GM12875 (cell line): ENCODE data around the gene PTPN21.

Experiments used
- H3K4me3 ChIP-seq: one replicate; pipeline ENCODE4 v1.5.1; 2011; ENCODE audit warnings: low read depth, low read length, control low read depth
- CTCF ChIP-seq: IDR thresholded peaks from 2 replicates; pipeline ENCODE4 v1.5.1; 2011; ENCODE audit warnings: low read depth, mild to moderate bottlenecking, control low read depth, inconsistent platforms, low read length, moderate library complexity, borderline replicate concordance; ENCODE audit not compliant: insufficient read depth

PTPN21 gene

GRCh38 chr14:88476825-88477224 is 78.0 kb downstream of the PTPN21 start:
- no peak for TF ChIP-seq CTCF
- H3K4me3 ChIP-seq, result no peak overlapping the region

GRCh38 chr14:88476214-88476774 is 78.5 kb downstream of the PTPN21 start:
- H3K4me3 ChIP-seq, result no peak overlapping the region
- no peak for TF ChIP-seq CTCF

- H3K4me3 ChIP-seq, result no peak overlapping the region
- no peak for TF ChIP-seq CTCF
Measured at GRCh38 chr14:88473791-88474190, 81.0 kb downstream of the PTPN21 start.

GRCh38 chr14:88470542-88471440 is 84.0 kb downstream of the PTPN21 start:
- TF ChIP-seq CTCF, result no peak
- H3K4me3 ChIP-seq, result no peak overlapping the region

GRCh38 chr14:88468406-88468805 is 86.4 kb downstream of the PTPN21 start:
- H3K4me3 ChIP-seq, result no peak overlapping the region
- no peak for TF ChIP-seq CTCF

- no peak overlapping the region for H3K4me3 ChIP-seq
- TF ChIP-seq CTCF, result peak; percentile 52
Measured at GRCh38 chr14:88463318-88463717, 91.5 kb downstream of the PTPN21 start.

- no peak for TF ChIP-seq CTCF
- H3K4me3 ChIP-seq, result no peak overlapping the region
Measured at GRCh38 chr14:88454886-88455285, 99.9 kb downstream of the PTPN21 start.
